Endothelial cell of umbilical vein (primary cell): ENCODE data around the gene RPS8. TPM values are rescaled to one million over a fixed set of nuclear protein-coding genes. Genes with fewer than 3 reads are reported as not detected.

ENCODE experiments used
- BruUV-seq: library from RNA; stranded (reverse); fragments of 400-500 nt; replicated peaks from 2 replicates; lab custom pipeline; 2021; lab: Mats Ljungman, UMichigan
- CTCF ChIA-PET: fragments of 300-600, 350-600 bp; sonication (Branson Sonifier 250); formaldehyde crosslinking; loops from one replicate; lab custom pipeline; 2021; ENCODE audit warnings: antibody characterized with exemption, inconsistent platforms; lab: Charles Lee
- POLR2A ChIA-PET: fragments of 300-600, 350-600 bp; sonication (Branson Sonifier 250); formaldehyde crosslinking; loops from one replicate; lab custom pipeline; 2021; ENCODE audit warnings: antibody characterized with exemption, inconsistent platforms; lab: Charles Lee
- DNase-seq: peaks from one replicate; pipeline ENCODE4 v3.0.0-alpha.2; 2011; ENCODE audit warnings: low read depth, low spot score
- FAIRE-seq: peaks from 2 replicates; lab custom pipeline; 2011; peaks lifted over from hg19 to GRCh38; lab: Jason Lieb, UNC
- H2AFZ ChIP-seq: 2 replicates; pipeline ENCODE4 v1.6.0; 2012; ENCODE audit warnings: low read depth, low read length, control low read depth, inconsistent platforms
- H3K27ac ChIP-seq: 2 replicates; pipeline ENCODE4 v1.5.1; 2011; ENCODE audit warnings: low read depth, mild to moderate bottlenecking, control low read depth, low read length, moderate library complexity; ENCODE audit not compliant: insufficient read depth
- H3K27me3 ChIP-seq, 2 experiments: 2 replicates each; pipeline versions ENCODE4 v1.6.0 to v1.6.1; 2011; ENCODE audit warnings: low read length in 2 of 2, mixed read lengths in 1 of 2; ENCODE audit not compliant: control insufficient read depth in 2 of 2, insufficient read depth in 2 of 2
- H3K36me3 ChIP-seq, 2 experiments: 2 replicates in 1 of 2; 3 replicates in 1 of 2; pipeline ENCODE4 v1.5.1; 2011; ENCODE audit warnings: low read length in 2 of 2, mild to moderate bottlenecking in 1 of 2, moderate library complexity in 1 of 2; ENCODE audit not compliant: control insufficient read depth in 2 of 2, insufficient read depth in 2 of 2; ENCODE audit errors: extremely low read depth in 1 of 2
- H3K4me1 ChIP-seq: 3 replicates; pipeline ENCODE4 v1.5.1; 2011; ENCODE audit warnings: mild to moderate bottlenecking, low read length; ENCODE audit not compliant: control insufficient read depth, insufficient read depth; ENCODE audit errors: extremely low read depth
- H3K4me2 ChIP-seq: 2 replicates; pipeline ENCODE4 v1.6.1; 2011; ENCODE audit warnings: low read length, control low read depth, mixed read lengths; ENCODE audit not compliant: insufficient read depth
- H3K4me3 ChIP-seq, 3 experiments: fragments of 200-600 bp in 1 of 3; sonication (generic), shearing (Covaris generic) in 1 of 3; replicated peaks in 1 of 3; 2 replicates each; pipeline ENCODE4 v1.5.1; 2011 to 2016; ENCODE audit warnings: control low read depth in 3 of 3, low read length in 3 of 3, mild to moderate bottlenecking in 2 of 3, inconsistent platforms in 1 of 3, low read depth in 1 of 3, moderate library complexity in 1 of 3; ENCODE audit not compliant: insufficient read depth in 1 of 3
- H3K79me2 ChIP-seq: 2 replicates; pipeline ENCODE4 v1.6.0; 2012; ENCODE audit warnings: low read length, inconsistent platforms; ENCODE audit not compliant: control insufficient read depth, insufficient read depth
- H3K9ac ChIP-seq: replicated peaks from 2 replicates; pipeline ENCODE3; 2011; ENCODE audit warnings: low read length, control low read depth; ENCODE audit not compliant: insufficient read depth; ENCODE audit errors: extremely low read depth
- H3K9me1 ChIP-seq: replicated peaks from 3 replicates; pipeline ENCODE4 v1.6.0; 2011; ENCODE audit warnings: mild to moderate bottlenecking, low read length; ENCODE audit not compliant: control insufficient read depth, insufficient read depth; ENCODE audit errors: extremely low read depth
- H3K9me3 ChIP-seq: replicated peaks from 2 replicates; pipeline ENCODE4 v1.5.1; 2012; ENCODE audit warnings: low read length, inconsistent platforms; ENCODE audit not compliant: control insufficient read depth, insufficient read depth
- H4K20me1 ChIP-seq: replicated peaks from 2 replicates; pipeline ENCODE3; 2011; ENCODE audit warnings: mild to moderate bottlenecking, low read length; ENCODE audit not compliant: control insufficient read depth, insufficient read depth; ENCODE audit errors: extremely low read depth
- CTCF ChIP-seq, 2 donors: IDR thresholded peaks; 1 replicate in 1 of 2; 2 replicates in 1 of 2; pipeline ENCODE4 v1.5.1; 2011; ENCODE audit warnings: low read length in 2 of 2, mild to moderate bottlenecking in 2 of 2, moderate library complexity in 2 of 2, control low read depth in 1 of 2, inconsistent platforms in 1 of 2, low read depth in 1 of 2; ENCODE audit not compliant: insufficient read depth in 1 of 2; ENCODE audit errors: extremely low read depth in 1 of 2
- EZH2 ChIP-seq: IDR thresholded peaks from 2 replicates; pipeline ENCODE4 v1.6.1; 2012; ENCODE audit warnings: borderline replicate concordance, low read depth, mild to moderate bottlenecking, moderate library complexity, low read length, inconsistent platforms; ENCODE audit not compliant: severe bottlenecking
- FOS ChIP-seq: IDR thresholded peaks from 2 replicates; pipeline ENCODE4 v1.6.1; 2011; ENCODE audit warnings: mild to moderate bottlenecking, low read length, moderate library complexity, borderline replicate concordance; ENCODE audit not compliant: insufficient read depth
- GATA2 ChIP-seq: IDR thresholded peaks from 2 replicates; pipeline ENCODE4 v1.7.0; 2011; ENCODE audit warnings: low read depth, mild to moderate bottlenecking, moderate library complexity, mixed read lengths, low read length; ENCODE audit not compliant: insufficient read length, insufficient read depth
- JUN ChIP-seq: IDR thresholded peaks from 2 replicates; pipeline ENCODE4 v1.6.1; 2011; ENCODE audit warnings: borderline replicate concordance, low read depth; ENCODE audit not compliant: insufficient read length, insufficient read depth
- MAX ChIP-seq: IDR thresholded peaks from 2 replicates; pipeline ENCODE4 v1.6.1; 2011; ENCODE audit not compliant: insufficient read depth, insufficient read length
- MYC ChIP-seq: IDR thresholded peaks from one replicate; pipeline ENCODE4 v1.6.1; 2011; ENCODE audit warnings: mild to moderate bottlenecking, low read depth, low read length
- POLR2A ChIP-seq: IDR thresholded peaks from 2 replicates; pipeline ENCODE4 v1.6.1; 2012; ENCODE audit warnings: low read depth, mild to moderate bottlenecking, control low read depth, low read length
- POLR2AphosphoS5 ChIP-seq: IDR thresholded peaks from 2 replicates; pipeline ENCODE4 v1.6.1; 2012; ENCODE audit warnings: low read depth, mild to moderate bottlenecking, control low read depth, low read length, moderate library complexity; ENCODE audit not compliant: insufficient read depth
- dilution Hi-C: fragments of 300-500 bp; cut with MboI; formaldehyde crosslinking; loops from one replicate; pipeline ENCODE4 v1.15.0; 2019; ENCODE audit warnings: low sequenced_read_pairs; ENCODE audit not compliant: extremely low pct_ligation_motif_present
- intact Hi-C: fragments of 100-400 bp; cut with micrococcal nuclease; formaldehyde crosslinking; loops from one replicate; pipeline ENCODE4 v1.10.0; 2022
- polyA plus RNA-seq, 4 experiments: library from polyadenylated mRNA; depleted of rRNA in 3 of 4; stranded (reverse) in 3 of 4; unstranded in 1 of 4; fragments of >200 nt; gene quantifications; 2 replicates each; pipeline versions ENCODE4 v1.2.1 to v1.2.3, GENCODE V29; 2011 to 2012; ENCODE audit warnings: missing spikeins in 1 of 4
- total RNA-seq: library from RNA; stranded (reverse); gene quantifications from 2 replicates; pipeline ENCODE4 v1.2.3, GENCODE V29; 2021

Gene RPS8
- total and polyA plus RNA-seq, 2 donors (not counting 3 experiments of a cell fraction or from before 2014, with no cell fraction given) = 1,842 to 2,306 TPM

GRCh38 chr1:44733784-44734183 is 41.6 kb upstream of the RPS8 start:
- H3K9ac ChIP-seq = no peak overlapping the region
- dilution Hi-C loops (no loop called here), intact Hi-C loops (loop anchor here (5.0 kb wide), 1 partner anchor 279 kb away; the partner anchor contains the start of genes HECTD3 and UROD)
- H3K27ac ChIP-seq = no peak overlapping the region
- no peaks in the 10 kb centered on the region for H4K20me1 ChIP-seq
- peaks cover 2% of the 10 kb centered on the region for H3K4me1 ChIP-seq
- ChIA-PET POLR2A (no interaction called here), CTCF (interaction anchor here (1.4 kb wide), 1 partner anchor 29 kb away, joined by 3 read pairs; no protein-coding TSS in a partner anchor)
- H3K27me3 ChIP-seq = peaks cover 0 to 4% of the 10 kb centered on the region in 2 experiments
- no peak overlapping the region for H3K4me2 ChIP-seq
- no peaks in the 10 kb centered on the region for H3K79me2 ChIP-seq
- TF ChIP-seq POLR2AphosphoS5 = no peak
- no peak for TF ChIP-seq EZH2
- TF ChIP-seq JUN = no peak
- no peak for TF ChIP-seq FOS
- no peak for TF ChIP-seq CTCF (IDR thresholded peaks at IDR 0.05; ENCODE audit: extremely low read depth in 1 of 2, insufficient read depth in 1 of 2, low read depth in 1 of 2, low read length in 2 of 2)
- no peak for TF ChIP-seq MYC
- TF ChIP-seq MAX = no peak
- no peak for TF ChIP-seq POLR2A
- no peak for TF ChIP-seq GATA2
- DNase-seq (no peak), FAIRE-seq (no peak)
- no peaks in the 10 kb centered on the region for H3K9me1 ChIP-seq
- H3K9me3 ChIP-seq = no peaks in the 10 kb centered on the region
- no peak overlapping the region for H3K4me3 ChIP-seq
- H2AFZ ChIP-seq = no peak overlapping the region
- BruUV-seq = no TSS peak
- no peaks in the 10 kb centered on the region for H3K36me3 ChIP-seq
